Brain microvascular endothelial cell (primary cell): ENCODE measurements around the gene COL6A2.
"Not testable (repeated sequence)": the region's sequence is repeated elsewhere in the genome, so short reads cannot be mapped to it uniquely, and the experiment has no call there.

Source experiments
- DNase-seq: peaks from one replicate; pipeline ENCODE4 v3.0.0-alpha.2; 2020
- H3K27ac ChIP-seq: fragments of 250-450 bp; sonication (Bioruptor Pico); 2 replicates; pipeline ENCODE4 v1.5.1; 2020; ENCODE audit warnings: mild to moderate bottlenecking, moderate library complexity
- H3K27me3 ChIP-seq: fragments of 250-450 bp; sonication (Bioruptor Pico); replicated peaks from 2 replicates; pipeline ENCODE4 v1.5.1; 2020; ENCODE audit warnings: mild to moderate bottlenecking
- H3K36me3 ChIP-seq: fragments of 250-450 bp; sonication (Bioruptor Pico); replicated peaks from 2 replicates; pipeline ENCODE4 v1.5.1; 2020; ENCODE audit warnings: mild to moderate bottlenecking
- H3K4me3 ChIP-seq: 2 replicates; pipeline ENCODE4 v1.5.1; 2011; ENCODE audit warnings: low read depth, mild to moderate bottlenecking, control low read depth, low read length, moderate library complexity
- CTCF ChIP-seq: IDR thresholded peaks from 2 replicates; pipeline ENCODE4 v1.5.1; 2011; ENCODE audit warnings: low read depth, mild to moderate bottlenecking, moderate library complexity, low read length, control low read depth, inconsistent platforms; ENCODE audit errors: missing control alignments
- in situ Hi-C: cut with HindIII; loops from 2 replicates; pipeline ENCODE4 v1.10.0; 2017; ENCODE audit warnings: low sequenced_read_pairs, low pct_ligation_motif_present

The COL6A2 gene

GRCh38 chr21:46139686-46140085 lies 41.8 kb downstream of the COL6A2 start:
- no peak overlapping the region for H3K27ac ChIP-seq
- H3K27me3 ChIP-seq, result no peaks in the 10 kb centered on the region
- in situ Hi-C loops, result no loop called here
- no peak overlapping the region for H3K4me3 ChIP-seq
- no peak for DNase-seq
- no peak for TF ChIP-seq CTCF
- H3K36me3 ChIP-seq, result no peaks in the 10 kb centered on the region

- H3K27me3 ChIP-seq, H3K4me3 ChIP-seq, DNase-seq, in situ Hi-C loops, H3K36me3 ChIP-seq, H3K27ac ChIP-seq: not testable (repeated sequence)
Measured at GRCh38 chr21:46140352-46141003, 42.6 kb downstream of the COL6A2 start.

GRCh38 chr21:46141767-46142581 lies 44.1 kb downstream of the COL6A2 start:
- no peak overlapping the region for H3K4me3 ChIP-seq

GRCh38 chr21:46142582-46143473 lies 44.9 kb downstream of the COL6A2 start:
- Histone ChIP-seq H3K4me3 (no peak overlapping the region), H3K36me3 (no peaks in the 10 kb centered on the region), H3K27ac (no peak overlapping the region), H3K27me3 (no peaks in the 10 kb centered on the region)
- no peak for TF ChIP-seq CTCF
- in situ Hi-C loops, result no loop called here
- DNase-seq, result no peak

More at GRCh38 chr21:46141767-46142581, 44.1 kb downstream of the COL6A2 start:
- no peak overlapping the region for H3K27ac ChIP-seq
- H3K36me3 ChIP-seq, result no peaks in the 10 kb centered on the region
- DNase-seq, result no peak
- TF ChIP-seq CTCF, result no peak
- in situ Hi-C loops, result no loop called here
- H3K27me3 ChIP-seq, result no peaks in the 10 kb centered on the region

GRCh38 chr21:46144464-46145070 lies 46.7 kb downstream of the COL6A2 start:
- no peak for TF ChIP-seq CTCF
- Histone ChIP-seq H3K27ac (no peak overlapping the region), H3K36me3 (no peaks in the 10 kb centered on the region), H3K4me3 (no peak overlapping the region), H3K27me3 (no peaks in the 10 kb centered on the region)
- in situ Hi-C loops, result no loop called here
- DNase-seq, result no peak
